GM12878 (cell line): Measurements from ENCODE around the gene GK. TPM values are rescaled to one million over a fixed set of nuclear protein-coding genes. Genes with fewer than 3 reads are reported as not detected.

Experiments used
- ATAC-seq: fragments of 200-7000 bp; cut with Tn5 transposase; 3 replicates; pipeline ENCODE4 v1.9.1; 2020; ENCODE audit warnings: mild to moderate bottlenecking, moderate library complexity
- BruUV-seq: library from RNA; stranded (reverse); fragments of 400-500 nt; replicated peaks from 2 replicates; lab custom pipeline; 2021; lab: Mats Ljungman, UMichigan
- CTCF ChIA-PET: fragments of 300-600 bp; sonication (Branson Sonifier 250); formaldehyde crosslinking; extraction: SDS; loops from one replicate; lab custom pipeline; 2021; ENCODE audit warnings: inconsistent platforms; lab: Yijun Ruan, JAX
- POLR2A ChIA-PET: fragments of 350-600 bp; formaldehyde crosslinking; extraction: SDS; loops from one replicate; lab custom pipeline; 2021; ENCODE audit warnings: inconsistent platforms; lab: Charles Lee
- RAD21 ChIA-PET: fragments of 300-600 bp; sonication (Branson Sonifier 250); formaldehyde crosslinking; loops from one replicate; lab custom pipeline; 2023; ENCODE audit warnings: antibody characterized with exemption; ENCODE audit not compliant: unreplicated experiment; lab: Charles Lee
- SMC1A ChIA-PET: fragments of 300-600 bp; sonication (Branson Sonifier 250); formaldehyde crosslinking; loops from one replicate; lab custom pipeline; 2023; ENCODE audit not compliant: unreplicated experiment, uncharacterized antibody; lab: Charles Lee
- DNase-seq: peaks from one replicate; pipeline ENCODE4 v3.0.0-alpha.2; 2011; ENCODE audit warnings: low read depth, low spot score
- FAIRE-seq: peaks from 3 replicates; lab custom pipeline; 2011; peaks lifted over from hg19 to GRCh38; lab: Jason Lieb, UNC
- H2AFZ ChIP-seq: 2 replicates; pipeline ENCODE4 v1.6.0; 2011; ENCODE audit warnings: low read depth, low read length, control low read depth; ENCODE audit not compliant: control insufficient read depth
- H3K27ac ChIP-seq: 2 replicates; pipeline ENCODE4 v1.5.1; 2011; ENCODE audit warnings: control low read depth; ENCODE audit not compliant: control insufficient read depth, insufficient read depth
- H3K27me3 ChIP-seq, 2 experiments: replicated peaks in 1 of 2; 2 replicates each; pipeline versions ENCODE4 v1.6.0 to v1.6.1; 2011; ENCODE audit warnings: low read length in 1 of 2; ENCODE audit not compliant: control insufficient read depth in 2 of 2, insufficient read depth in 2 of 2
- H3K36me3 ChIP-seq, 2 experiments: 2 replicates each; pipeline ENCODE4 v1.5.1; 2011; ENCODE audit warnings: low read length in 1 of 2; ENCODE audit not compliant: control insufficient read depth in 2 of 2, insufficient read depth in 2 of 2
- H3K4me1 ChIP-seq: 2 replicates; pipeline ENCODE4 v1.6.1; 2011; ENCODE audit warnings: mild to moderate bottlenecking, low read length, moderate library complexity, mixed read lengths; ENCODE audit not compliant: control insufficient read depth, insufficient read depth
- H3K4me2 ChIP-seq: 2 replicates; pipeline ENCODE4 v1.6.0; 2011; ENCODE audit warnings: control low read depth; ENCODE audit not compliant: control insufficient read depth, insufficient read depth
- H3K4me3 ChIP-seq: fragments of 200-600 bp; sonication (generic); 2 replicates; pipeline ENCODE4 v1.5.1; 2016
- H3K79me2 ChIP-seq: 2 replicates; pipeline ENCODE4 v1.6.0; 2011; ENCODE audit warnings: low read length; ENCODE audit not compliant: control insufficient read depth, insufficient read depth
- H3K9ac ChIP-seq: 2 replicates; pipeline ENCODE4 v1.8.0; 2011; ENCODE audit warnings: low read length, control low read depth, mixed read lengths; ENCODE audit not compliant: control insufficient read depth, insufficient read depth
- H3K9me3 ChIP-seq: replicated peaks from 3 replicates; pipeline ENCODE4 v1.5.1; 2011; ENCODE audit warnings: mild to moderate bottlenecking, low read length; ENCODE audit not compliant: control insufficient read depth, insufficient read depth
- H4K20me1 ChIP-seq: 2 replicates; pipeline ENCODE4 v1.6.0; 2011; ENCODE audit not compliant: control insufficient read depth, insufficient read depth
- BACH1 ChIP-seq: fragments of 450-650 bp; IDR thresholded peaks from 2 replicates; pipeline ENCODE4 v1.6.1; 2017; ENCODE audit warnings: mild to moderate bottlenecking, borderline replicate concordance
- CHD1 ChIP-seq: IDR thresholded peaks from 2 replicates; pipeline ENCODE4 v1.6.1; 2012; ENCODE audit warnings: low read depth, low read length, improper control_type of control experiment
- EP300 ChIP-seq, 2 experiments: fragments of 150-350 bp in 1 of 2; IDR thresholded peaks; 2 replicates each; pipeline ENCODE4 v1.6.1; 2011 to 2012; ENCODE audit warnings: low read depth in 2 of 2, low read length in 2 of 2, borderline replicate concordance in 1 of 2, improper control_type of control experiment in 1 of 2, inconsistent platforms in 1 of 2; ENCODE audit not compliant: control insufficient read depth in 1 of 2
- GATAD2B ChIP-seq: fragments of 450-650 bp; conservative IDR thresholded peaks from 2 replicates; pipeline ENCODE4 v1.6.1; 2017; ENCODE audit warnings: low read depth, mild to moderate bottlenecking, moderate library complexity
- HCFC1 ChIP-seq: fragments of 150-350 bp; IDR thresholded peaks from 2 replicates; pipeline ENCODE4 v1.6.1; 2014; ENCODE audit warnings: low read length
- HDGF ChIP-seq: fragments of 450-650 bp; IDR thresholded peaks from 2 replicates; pipeline ENCODE4 v1.6.1; 2016; ENCODE audit warnings: antibody characterized with exemption
- NFIC ChIP-seq: IDR thresholded peaks from 2 replicates; pipeline ENCODE4 v1.6.1; 2012; ENCODE audit warnings: low read depth, mild to moderate bottlenecking, inconsistent platforms, low read length, moderate library complexity
- RCOR1 ChIP-seq: conservative IDR thresholded peaks from 2 replicates; pipeline ENCODE4 v1.6.1; 2012; ENCODE audit warnings: low read depth, low read length, improper control_type of control experiment
- SREBF1 ChIP-seq: IDR thresholded peaks from 2 replicates; pipeline ENCODE4 v1.6.1; 2012; ENCODE audit warnings: mild to moderate bottlenecking, low read length
- whole genome bisulfite sequencing: methylation state at CpG from one replicate; pipeline ENCODE4 v1.1.6; 2016; ENCODE audit warnings: low lambda C conversion rate; ENCODE audit not compliant: insufficient replicate concordance, insufficient coverage; ENCODE audit errors: missing lambda C conversion rate; 5-methylcytosine and 5-hydroxymethylcytosine counted together
- in situ Hi-C: fragments of 300-500 bp; cut with MboI; formaldehyde crosslinking; loops from 9 replicates; pipeline ENCODE4 v1.14.3; 2018; ENCODE audit warnings: mixed read lengths
- intact Hi-C: fragments of 100-400 bp; cut with micrococcal nuclease; formaldehyde crosslinking; loops from one replicate; pipeline ENCODE4 v1.14.2; 2022; ENCODE audit not compliant: unreplicated experiment
- polyA plus RNA-seq, 11 experiments: library from polyadenylated mRNA; depleted of rRNA in 4 of 11; unstranded in 6 of 11; stranded (reverse) in 5 of 11; fragments of >200 nt; fragmentation: Nextera tagmentation in 4 of 11; fragmentation: Illumina TruSeq in 1 of 11; extraction: Ambion mirVana in 4 of 11; extraction: Trizol in 1 of 11; gene quantifications; 1 replicate in 1 of 11; 2 replicates in 10 of 11; pipeline versions ENCODE4 v1.2.1 to v1.2.3, GENCODE V29; 2011 to 2016; ENCODE audit warnings: inconsistent platforms in 2 of 11, missing spikeins in 2 of 11, low read depth in 1 of 11
- total RNA-seq, 4 experiments: library from RNA; depleted of rRNA in 3 of 4; stranded (reverse); fragments of >200 nt in 3 of 4; fragmentation: Illumina TruSeq in 1 of 4; extraction: Trizol in 1 of 4; gene quantifications; 2 replicates each; pipeline versions ENCODE4 v1.2.1 to v1.2.3, GENCODE V29; 2013 to 2021
- TF ChIP-seq, protein P1 (sequence below): fragments of 150-350 bp; IDR thresholded peaks from 2 replicates; pipeline ENCODE4 v1.6.1; 2016; ENCODE audit warnings: low read depth, low read length
- TF ChIP-seq, protein P2 (sequence below): IDR thresholded peaks from 2 replicates; pipeline ENCODE4 v1.6.1; 2011; ENCODE audit warnings: low read depth, low read length, improper control_type of control experiment, borderline replicate concordance
- TF ChIP-seq, protein P3 (sequence below): fragments of 450-650 bp; formaldehyde crosslinking; IDR thresholded peaks from 2 replicates; pipeline ENCODE4 v1.5.0; 2022; ENCODE audit warnings: mild to moderate bottlenecking, missing genetic modification characterization
- TF ChIP-seq, protein P4 (sequence below): fragments of 450-650 bp; IDR thresholded peaks from 2 replicates; pipeline ENCODE4 v1.6.1; 2016; ENCODE audit warnings: mild to moderate bottlenecking

The GK gene
- total and polyA plus RNA-seq, 10 of the 15 experiments (the other 5 are each of a cell fraction or from before 2014, with no cell fraction given), result 6.3 to 22.3 (median 11.1) TPM

DNA sequence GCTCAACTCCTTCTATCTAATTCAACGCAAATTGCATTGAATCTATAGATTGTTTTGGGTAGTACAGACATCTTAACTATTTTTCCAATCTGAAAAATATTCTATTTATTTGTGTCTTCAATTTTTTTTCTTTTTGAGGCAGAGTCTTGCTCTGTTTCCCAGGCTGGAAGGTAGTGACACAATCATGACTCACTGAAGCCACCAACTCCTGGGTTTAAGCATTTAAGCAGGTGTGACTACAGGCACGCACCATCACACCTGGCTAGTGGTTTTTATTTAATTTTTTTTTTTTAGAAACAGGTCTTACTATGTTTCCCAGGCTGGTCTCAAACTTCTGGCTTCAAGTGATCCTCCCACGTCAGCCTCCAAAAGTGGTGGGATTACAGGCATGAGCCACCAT, 98.3 kb downstream of the GK start:
- Histone ChIP-seq H3K9me3 (no peaks in the 10 kb centered on the region; the same call in 2 of the 3 replicates), H3K79me2 (no peaks in the 10 kb centered on the region), H3K9ac (no peak overlapping the region), H2AFZ (no peak overlapping the region), H4K20me1 (no peaks in the 10 kb centered on the region), H3K27ac (no peak overlapping the region), H3K4me3 (no peak overlapping the region), H3K27me3 (peaks cover 0 to 1% of the 10 kb centered on the region in 2 experiments; a peak in 1 of 4 replicates), H3K4me1 (no peaks in the 10 kb centered on the region), H3K36me3 (no peaks in the 10 kb centered on the region), H3K4me2 (no peak overlapping the region)
- in situ Hi-C loops (no loop called here), intact Hi-C loops (no loop called here)
- DNase-seq (no peak), FAIRE-seq (no peak), ATAC-seq (no peak)
- 53% methylated on average over 3 of the region's 3 CpGs for WGBS
- ChIA-PET POLR2A (no interaction called here), SMC1A (no interaction called here), RAD21 (no interaction called here), CTCF (no interaction called here)
- no TSS peak for BruUV-seq
- TF ChIP-seq NFIC (no peak), BACH1 (no peak), EP300 (IDR thresholded peaks at IDR 0.05; ENCODE audit: borderline replicate concordance in 1 of 2, control insufficient read depth in 1 of 2, low read depth in 2 of 2, low read length in 2 of 2) (no peak), HCFC1 (no peak), SREBF1 (no peak), CHD1 (no peak), RCOR1 (no peak), GATAD2B (no peak), HDGF (no peak)
- TF ChIP-seq, protein P1, sequence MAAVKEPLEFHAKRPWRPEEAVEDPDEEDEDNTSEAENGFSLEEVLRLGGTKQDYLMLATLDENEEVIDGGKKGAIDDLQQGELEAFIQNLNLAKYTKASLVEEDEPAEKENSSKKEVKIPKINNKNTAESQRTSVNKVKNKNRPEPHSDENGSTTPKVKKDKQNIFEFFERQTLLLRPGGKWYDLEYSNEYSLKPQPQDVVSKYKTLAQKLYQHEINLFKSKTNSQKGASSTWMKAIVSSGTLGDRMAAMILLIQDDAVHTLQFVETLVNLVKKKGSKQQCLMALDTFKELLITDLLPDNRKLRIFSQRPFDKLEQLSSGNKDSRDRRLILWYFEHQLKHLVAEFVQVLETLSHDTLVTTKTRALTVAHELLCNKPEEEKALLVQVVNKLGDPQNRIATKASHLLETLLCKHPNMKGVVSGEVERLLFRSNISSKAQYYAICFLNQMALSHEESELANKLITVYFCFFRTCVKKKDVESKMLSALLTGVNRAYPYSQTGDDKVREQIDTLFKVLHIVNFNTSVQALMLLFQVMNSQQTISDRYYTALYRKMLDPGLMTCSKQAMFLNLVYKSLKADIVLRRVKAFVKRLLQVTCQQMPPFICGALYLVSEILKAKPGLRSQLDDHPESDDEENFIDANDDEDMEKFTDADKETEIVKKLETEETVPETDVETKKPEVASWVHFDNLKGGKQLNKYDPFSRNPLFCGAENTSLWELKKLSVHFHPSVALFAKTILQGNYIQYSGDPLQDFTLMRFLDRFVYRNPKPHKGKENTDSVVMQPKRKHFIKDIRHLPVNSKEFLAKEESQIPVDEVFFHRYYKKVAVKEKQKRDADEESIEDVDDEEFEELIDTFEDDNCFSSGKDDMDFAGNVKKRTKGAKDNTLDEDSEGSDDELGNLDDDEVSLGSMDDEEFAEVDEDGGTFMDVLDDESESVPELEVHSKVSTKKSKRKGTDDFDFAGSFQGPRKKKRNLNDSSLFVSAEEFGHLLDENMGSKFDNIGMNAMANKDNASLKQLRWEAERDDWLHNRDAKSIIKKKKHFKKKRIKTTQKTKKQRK, result no peak
- TF ChIP-seq, protein P2, sequence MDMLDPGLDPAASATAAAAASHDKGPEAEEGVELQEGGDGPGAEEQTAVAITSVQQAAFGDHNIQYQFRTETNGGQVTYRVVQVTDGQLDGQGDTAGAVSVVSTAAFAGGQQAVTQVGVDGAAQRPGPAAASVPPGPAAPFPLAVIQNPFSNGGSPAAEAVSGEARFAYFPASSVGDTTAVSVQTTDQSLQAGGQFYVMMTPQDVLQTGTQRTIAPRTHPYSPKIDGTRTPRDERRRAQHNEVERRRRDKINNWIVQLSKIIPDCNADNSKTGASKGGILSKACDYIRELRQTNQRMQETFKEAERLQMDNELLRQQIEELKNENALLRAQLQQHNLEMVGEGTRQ, result no peak
- TF ChIP-seq, protein P3, sequence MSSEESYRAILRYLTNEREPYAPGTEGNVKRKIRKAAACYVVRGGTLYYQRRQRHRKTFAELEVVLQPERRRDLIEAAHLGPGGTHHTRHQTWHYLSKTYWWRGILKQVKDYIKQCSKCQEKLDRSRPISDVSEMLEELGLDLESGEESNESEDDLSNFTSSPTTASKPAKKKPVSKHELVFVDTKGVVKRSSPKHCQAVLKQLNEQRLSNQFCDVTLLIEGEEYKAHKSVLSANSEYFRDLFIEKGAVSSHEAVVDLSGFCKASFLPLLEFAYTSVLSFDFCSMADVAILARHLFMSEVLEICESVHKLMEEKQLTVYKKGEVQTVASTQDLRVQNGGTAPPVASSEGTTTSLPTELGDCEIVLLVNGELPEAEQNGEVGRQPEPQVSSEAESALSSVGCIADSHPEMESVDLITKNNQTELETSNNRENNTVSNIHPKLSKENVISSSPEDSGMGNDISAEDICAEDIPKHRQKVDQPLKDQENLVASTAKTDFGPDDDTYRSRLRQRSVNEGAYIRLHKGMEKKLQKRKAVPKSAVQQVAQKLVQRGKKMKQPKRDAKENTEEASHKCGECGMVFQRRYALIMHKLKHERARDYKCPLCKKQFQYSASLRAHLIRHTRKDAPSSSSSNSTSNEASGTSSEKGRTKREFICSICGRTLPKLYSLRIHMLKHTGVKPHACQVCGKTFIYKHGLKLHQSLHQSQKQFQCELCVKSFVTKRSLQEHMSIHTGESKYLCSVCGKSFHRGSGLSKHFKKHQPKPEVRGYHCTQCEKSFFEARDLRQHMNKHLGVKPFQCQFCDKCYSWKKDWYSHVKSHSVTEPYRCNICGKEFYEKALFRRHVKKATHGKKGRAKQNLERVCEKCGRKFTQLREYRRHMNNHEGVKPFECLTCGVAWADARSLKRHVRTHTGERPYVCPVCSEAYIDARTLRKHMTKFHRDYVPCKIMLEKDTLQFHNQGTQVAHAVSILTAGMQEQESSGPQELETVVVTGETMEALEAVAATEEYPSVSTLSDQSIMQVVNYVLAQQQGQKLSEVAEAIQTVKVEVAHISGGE (CRISPR knock-in tag), result no peak
- TF ChIP-seq, protein P4, sequence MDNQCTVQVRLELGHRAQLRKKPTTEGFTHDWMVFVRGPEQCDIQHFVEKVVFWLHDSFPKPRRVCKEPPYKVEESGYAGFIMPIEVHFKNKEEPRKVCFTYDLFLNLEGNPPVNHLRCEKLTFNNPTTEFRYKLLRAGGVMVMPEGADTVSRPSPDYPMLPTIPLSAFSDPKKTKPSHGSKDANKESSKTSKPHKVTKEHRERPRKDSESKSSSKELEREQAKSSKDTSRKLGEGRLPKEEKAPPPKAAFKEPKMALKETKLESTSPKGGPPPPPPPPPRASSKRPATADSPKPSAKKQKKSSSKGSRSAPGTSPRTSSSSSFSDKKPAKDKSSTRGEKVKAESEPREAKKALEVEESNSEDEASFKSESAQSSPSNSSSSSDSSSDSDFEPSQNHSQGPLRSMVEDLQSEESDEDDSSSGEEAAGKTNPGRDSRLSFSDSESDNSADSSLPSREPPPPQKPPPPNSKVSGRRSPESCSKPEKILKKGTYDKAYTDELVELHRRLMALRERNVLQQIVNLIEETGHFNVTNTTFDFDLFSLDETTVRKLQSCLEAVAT, result no peak
